MCF 10A (cell line): Measurements from ENCODE around the gene FPR2. TPM values are rescaled to one million over a fixed set of nuclear protein-coding genes. Genes with fewer than 3 reads are reported as not detected.
A peak's percentile ranks its signal among the peaks of the same experiment; 100 is the strongest.

Experiments
- BruUV-seq: library from RNA; stranded (reverse); fragments of 400-500 nt; replicated peaks from 2 replicates; lab custom pipeline; 2021; lab: Mats Ljungman, UMichigan
- CTCF ChIA-PET: fragments of 300-600 bp; sonication (Branson Sonifier 250); formaldehyde crosslinking; extraction: SDS; loops from one replicate; lab custom pipeline; 2021; ENCODE audit warnings: antibody characterized with exemption, inconsistent platforms; lab: Yijun Ruan, JAX
- POLR2A ChIA-PET: fragments of 300-600, 350-650 bp; sonication (Branson Sonifier 250); formaldehyde crosslinking; extraction: SDS; loops from one replicate; lab custom pipeline; 2020; ENCODE audit warnings: antibody characterized with exemption, inconsistent platforms; lab: Yijun Ruan, JAX
- DNase-seq: peaks from one replicate; pipeline ENCODE4 v3.0.0-alpha.2; 2018; ENCODE audit not compliant: unreplicated experiment
- H3K27ac Mint-ChIP-seq: one replicate; pipeline ENCODE4 v1.8.0; 2022; ENCODE audit warnings: mild to moderate bottlenecking, low read depth, mixed read lengths; ENCODE audit not compliant: unreplicated experiment
- H3K27me3 Mint-ChIP-seq: one replicate; pipeline ENCODE4 v1.8.0; 2022; ENCODE audit warnings: mixed read lengths; ENCODE audit not compliant: insufficient read depth, unreplicated experiment
- H3K36me3 Mint-ChIP-seq: one replicate; pipeline ENCODE4 v1.8.0; 2022; ENCODE audit warnings: mild to moderate bottlenecking, moderate library complexity, mixed read lengths; ENCODE audit not compliant: insufficient read depth, unreplicated experiment
- H3K4me1 Mint-ChIP-seq: one replicate; pipeline ENCODE4 v1.8.0; 2022; ENCODE audit warnings: mixed read lengths; ENCODE audit not compliant: insufficient read depth, unreplicated experiment
- H3K4me3 Mint-ChIP-seq: one replicate; pipeline ENCODE4 v1.8.0; 2022; ENCODE audit warnings: mild to moderate bottlenecking, moderate library complexity, mixed read lengths; ENCODE audit not compliant: unreplicated experiment
- H3K9me3 Mint-ChIP-seq: one replicate; pipeline ENCODE4 v1.8.0; 2022; ENCODE audit warnings: mixed read lengths; ENCODE audit not compliant: unreplicated experiment
- intact Hi-C: fragments of 100-400 bp; cut with micrococcal nuclease; formaldehyde crosslinking; loops from 2 replicates; pipeline ENCODE4 v1.14.1; 2022
- total RNA-seq: library from RNA; stranded (reverse); gene quantifications from 2 replicates; pipeline ENCODE4 v1.2.3, GENCODE V29; 2022
- TF ChIP-seq, protein P1 (sequence below): fragments of 200-600 bp; IDR thresholded peaks from one replicate; pipeline ENCODE4 v1.8.0; 2022; ENCODE audit warnings: antibody characterized with exemption, mild to moderate bottlenecking; ENCODE audit not compliant: unreplicated experiment

Gene FPR2
- total RNA-seq, 1 experiment from 2014 or later: not detected

DNA sequence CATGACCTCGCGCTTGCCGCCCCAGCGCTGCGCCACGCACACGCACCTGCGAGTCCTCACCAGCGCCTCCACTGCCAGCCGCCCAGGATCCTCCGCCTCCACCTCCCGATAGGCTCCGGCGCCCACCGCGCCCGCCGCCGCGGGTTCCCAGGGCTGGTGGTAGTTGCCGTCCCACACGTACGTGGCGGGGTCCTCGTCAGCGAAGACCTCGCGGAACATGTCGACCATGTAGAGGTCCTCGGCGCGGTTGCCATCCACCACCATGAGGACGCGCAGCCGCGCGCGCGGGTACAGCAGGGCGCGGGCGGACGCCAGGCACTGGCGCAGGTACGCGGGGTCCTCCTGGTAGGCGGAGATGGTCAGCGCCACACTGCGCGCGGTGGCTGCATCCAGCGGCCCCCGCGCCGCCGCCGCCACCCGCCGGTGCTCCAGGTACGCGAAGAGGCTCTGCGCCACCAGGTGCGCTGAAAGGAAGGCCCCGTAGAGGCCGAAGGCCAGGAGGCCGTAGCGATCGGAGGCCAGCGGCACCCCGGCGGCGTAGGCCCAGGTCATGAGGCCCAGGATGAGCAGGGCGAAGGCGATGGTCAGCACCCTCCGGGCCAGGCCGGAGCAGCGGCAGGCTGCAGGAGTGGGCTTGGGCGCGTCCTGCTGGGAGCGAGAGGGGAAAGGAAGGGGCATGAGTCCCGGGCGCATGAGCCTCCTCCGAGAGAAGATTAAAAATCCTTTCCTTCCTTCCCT is 41.6 kb upstream of the FPR2 start:
- Mint-ChIP-seq H3K27me3 (no peaks in the 10 kb centered on the region), H3K9me3 (peaks cover 7% of the 10 kb centered on the region), H3K27ac (no peak overlapping the region), H3K4me3 (no peak overlapping the region), H3K4me1 (peaks cover 25% of the 10 kb centered on the region), H3K36me3 (no peaks in the 10 kb centered on the region)
- ChIA-PET POLR2A (interaction anchor here (0.9 kb wide), 1 partner anchor 8 kb away, joined by 3 read pairs; no protein-coding TSS in a partner anchor), CTCF (interaction anchor here (1.2 kb wide), 1 partner anchor 58 kb away, joined by 17 read pairs; no protein-coding TSS in a partner anchor)
- BruUV-seq: no TSS peak
- no peak for DNase-seq
- TF ChIP-seq, protein P1, sequence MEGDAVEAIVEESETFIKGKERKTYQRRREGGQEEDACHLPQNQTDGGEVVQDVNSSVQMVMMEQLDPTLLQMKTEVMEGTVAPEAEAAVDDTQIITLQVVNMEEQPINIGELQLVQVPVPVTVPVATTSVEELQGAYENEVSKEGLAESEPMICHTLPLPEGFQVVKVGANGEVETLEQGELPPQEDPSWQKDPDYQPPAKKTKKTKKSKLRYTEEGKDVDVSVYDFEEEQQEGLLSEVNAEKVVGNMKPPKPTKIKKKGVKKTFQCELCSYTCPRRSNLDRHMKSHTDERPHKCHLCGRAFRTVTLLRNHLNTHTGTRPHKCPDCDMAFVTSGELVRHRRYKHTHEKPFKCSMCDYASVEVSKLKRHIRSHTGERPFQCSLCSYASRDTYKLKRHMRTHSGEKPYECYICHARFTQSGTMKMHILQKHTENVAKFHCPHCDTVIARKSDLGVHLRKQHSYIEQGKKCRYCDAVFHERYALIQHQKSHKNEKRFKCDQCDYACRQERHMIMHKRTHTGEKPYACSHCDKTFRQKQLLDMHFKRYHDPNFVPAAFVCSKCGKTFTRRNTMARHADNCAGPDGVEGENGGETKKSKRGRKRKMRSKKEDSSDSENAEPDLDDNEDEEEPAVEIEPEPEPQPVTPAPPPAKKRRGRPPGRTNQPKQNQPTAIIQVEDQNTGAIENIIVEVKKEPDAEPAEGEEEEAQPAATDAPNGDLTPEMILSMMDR: no peak
- intact Hi-C loops: no loop called here

DNA sequence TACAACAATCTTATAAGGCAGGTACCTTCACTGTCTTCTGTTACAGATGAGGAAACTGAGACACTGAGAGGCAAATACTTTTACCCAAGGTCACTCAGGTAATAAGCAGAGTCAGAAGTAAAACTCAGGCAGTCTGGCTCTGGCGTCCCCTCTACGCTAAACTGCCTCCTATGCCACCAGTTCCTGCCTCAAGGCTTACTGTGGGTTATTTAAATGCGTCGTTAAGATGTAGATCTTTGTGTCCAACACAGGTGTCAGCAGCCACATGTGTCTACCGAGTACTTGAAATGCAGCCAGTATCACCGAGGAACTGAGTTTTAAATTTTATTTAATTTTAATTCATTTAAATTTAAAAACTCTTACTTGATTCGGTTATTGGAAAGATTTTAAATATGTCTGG is 39.1 kb upstream of the FPR2 start:
- no peak for DNase-seq
- Mint-ChIP-seq H3K27me3 (no peaks in the 10 kb centered on the region), H3K9me3 (no peaks in the 10 kb centered on the region), H3K4me1 (peaks cover 31% of the 10 kb centered on the region), H3K4me3 (no peak overlapping the region), H3K27ac (no peak overlapping the region), H3K36me3 (no peaks in the 10 kb centered on the region)
- POLR2A ChIA-PET: interaction anchor here (0.6 kb wide), 1 partner anchor 24 kb away, joined by 4 read pairs; no protein-coding TSS in a partner anchor
- CTCF ChIA-PET: interaction anchor here (0.7 kb wide), 1 partner anchor 77 kb away, joined by 3 read pairs; no protein-coding TSS in a partner anchor
- TF ChIP-seq, protein P1: no peak
- intact Hi-C loops: no loop called here
- BruUV-seq: no TSS peak

DNA sequence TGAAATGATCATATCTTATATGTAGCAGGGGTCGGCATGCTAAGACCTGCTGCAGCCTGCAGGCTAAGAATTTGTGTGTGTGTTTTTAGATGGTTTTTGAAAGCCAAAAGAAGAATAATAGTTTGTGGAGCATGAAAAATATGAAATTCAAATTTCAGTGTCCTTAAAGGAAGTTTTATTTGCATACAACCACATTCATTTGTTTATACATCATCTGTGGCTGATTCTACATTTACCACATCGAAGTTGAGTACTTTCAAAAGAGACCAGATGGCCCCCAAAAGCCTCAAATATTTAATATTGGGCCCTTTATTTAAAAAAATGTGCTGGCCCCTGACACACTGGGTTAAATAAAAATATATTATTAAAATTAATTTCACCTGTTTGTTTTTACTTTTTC is 38.5 kb upstream of the FPR2 start:
- intact Hi-C loops: no loop called here
- TF ChIP-seq, protein P1: no peak
- Mint-ChIP-seq H3K36me3 (peaks cover 4% of the 10 kb centered on the region), H3K27me3 (no peaks in the 10 kb centered on the region), H3K27ac (no peak overlapping the region), H3K4me3 (no peak overlapping the region), H3K9me3 (peaks cover 4% of the 10 kb centered on the region), H3K4me1 (peaks cover 37% of the 10 kb centered on the region)
- DNase-seq: no peak
- BruUV-seq: no TSS peak
- POLR2A ChIA-PET: interaction anchor here (1.2 to 1.6 kb wide), 3 partner anchors 12 to 29 kb away, joined by 3 to 8 read pairs (median 3); partner anchors contain the start of gene FPR1
- CTCF ChIA-PET: interaction anchor here (0.6 kb wide), 1 partner anchor 124 kb away, joined by 3 read pairs; no protein-coding TSS in a partner anchor

DNA sequence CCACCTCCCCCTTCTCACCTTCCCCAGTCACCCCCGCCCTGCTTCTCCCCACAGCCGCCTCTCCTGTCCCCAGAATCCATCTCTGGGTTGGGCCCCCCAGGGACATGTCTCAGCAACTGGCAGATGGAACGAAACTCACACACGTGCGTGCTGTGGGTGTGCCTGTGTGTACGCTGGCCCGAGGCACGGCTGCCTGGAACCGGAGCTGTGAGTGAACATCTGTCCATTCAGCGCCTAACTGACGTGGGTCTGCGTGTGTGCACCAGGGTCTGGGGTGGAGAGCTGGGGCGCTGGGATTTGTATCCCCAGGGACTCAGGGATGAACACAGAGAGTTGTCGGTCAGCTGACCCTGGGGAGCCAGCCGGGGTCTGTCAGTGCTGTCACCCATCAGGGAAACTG is 36.4 kb upstream of the FPR2 start:
- DNase-seq: no peak
- CTCF ChIA-PET: interaction anchor here (0.6 to 1.6 kb wide), 6 partner anchors 19 to 377 kb away, joined by 3 to 10 read pairs (median 4); no protein-coding TSS in a partner anchor
- peaks cover 51% of the 10 kb centered on the region for H3K4me1 Mint-ChIP-seq
- BruUV-seq: no TSS peak
- intact Hi-C loops: no loop called here
- H3K27ac Mint-ChIP-seq: peak overlapping the region; percentile 85
- no peaks in the 10 kb centered on the region for H3K27me3 Mint-ChIP-seq
- H3K4me3 Mint-ChIP-seq: peak overlapping the region; percentile 45
- TF ChIP-seq, protein P1: no peak
- POLR2A ChIA-PET: interaction anchor here (0.6 to 3.6 kb wide), 5 partner anchors 10 to 43 kb away, joined by 3 to 25 read pairs (median 3); no protein-coding TSS in a partner anchor
- peaks cover 7% of the 10 kb centered on the region for H3K36me3 Mint-ChIP-seq
- H3K9me3 Mint-ChIP-seq: peaks cover 7% of the 10 kb centered on the region
